GM21390 (cell line): ENCODE data around the gene SBK2.
A peak's percentile ranks its signal among the peaks of the same experiment; 100 is the strongest.

Source experiments
- ATAC-seq: cut with Tn5 transposase; IDR thresholded peaks from one replicate; pipeline ENCODE4 v1.9.1; 2021; ENCODE audit not compliant: unreplicated experiment

Gene SBK2

GRCh38 chr19:55487924-55488687, 48.8 kb downstream of the SBK2 start, which contains the start of gene SSC5D:
Gene SSC5D, plus strand, starts transcription at chr19:55488436. Its CDS starts 154 bp downstream, at chr19:55488590.
- ATAC-seq: no peak

- ATAC-seq: no peak
Observed at GRCh38 chr19:55486971-55487923, 49.7 kb downstream of the SBK2 start.

GRCh38 chr19:55486043-55486970, 50.6 kb downstream of the SBK2 start:
- ATAC-seq: no peak

- no peak for ATAC-seq
Observed at GRCh38 chr19:55485439-55486011, 51.4 kb downstream of the SBK2 start.

- peak; percentile 64 for ATAC-seq
Observed at GRCh38 chr19:55484593-55485438, 52.1 kb downstream of the SBK2 start, which contains the start of gene NAT14. Gene NAT14, plus strand, starts transcription at chr19:55485188. Its CDS starts 521 bp downstream, at chr19:55485709.

GRCh38 chr19:55483706-55484592, 53.0 kb downstream of the SBK2 start:
- ATAC-seq: no peak

- no peak for ATAC-seq
Observed at GRCh38 chr19:55482967-55483705, 53.8 kb downstream of the SBK2 start.

GRCh38 chr19:55482156-55482961, 54.6 kb downstream of the SBK2 start:
- ATAC-seq: no peak

GRCh38 chr19:55481794-55482155, 55.2 kb downstream of the SBK2 start:
- no peak for ATAC-seq

GRCh38 chr19:55481148-55481793, 55.7 kb downstream of the SBK2 start:
- no peak for ATAC-seq

- ATAC-seq: no peak
Observed at GRCh38 chr19:55479451-55480230, 57.3 kb downstream of the SBK2 start.

- ATAC-seq: no peak
Observed at GRCh38 chr19:55479045-55479444, 57.9 kb downstream of the SBK2 start.
